Coronary artery (tissue), 2 donors: ENCODE data around the gene TMEFF2.

Experiments
- DNase-seq: peaks from one replicate; pipeline ENCODE4 v3.0.0-alpha.2; 2017; ENCODE audit warnings: low spot score
- H3K27ac ChIP-seq, 2 donors: fragments of 200-600 bp; sonication (generic); one replicate each; pipeline ENCODE4 v1.5.1; 2016 to 2019
- H3K4me3 ChIP-seq: fragments of 200-600 bp; sonication (generic); 2 replicates; pipeline ENCODE4 v1.5.1; 2016; ENCODE audit warnings: mild to moderate bottlenecking, moderate library complexity
- TF ChIP-seq, protein P1 (sequence below): fragments of 200-600 bp; sonication (generic); IDR thresholded peaks from one replicate; pipeline ENCODE4 v1.5.1; 2019; ENCODE audit warnings: antibody characterized with exemption

TMEFF2 gene

DNA sequence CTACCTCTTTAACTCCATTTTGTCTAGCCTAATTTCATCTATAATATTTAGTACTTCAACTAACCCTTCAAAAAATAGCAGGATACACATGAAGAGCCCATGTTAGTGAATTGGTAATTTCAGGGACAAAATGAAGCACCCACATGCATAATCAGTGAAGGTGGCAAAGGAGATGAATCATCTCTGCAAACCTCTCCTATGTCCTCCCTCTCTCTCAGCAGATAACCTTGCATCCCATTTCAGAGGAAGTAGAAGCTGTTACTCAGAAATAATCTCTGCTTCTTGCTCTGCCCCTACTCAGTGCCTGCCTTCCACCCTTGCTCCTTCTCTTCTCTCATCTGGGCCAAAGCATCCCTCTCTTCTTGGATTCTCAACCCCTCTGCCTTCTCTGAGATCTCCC lies 287.6 kb downstream of the TMEFF2 start:
- H3K27ac ChIP-seq, result no peak overlapping the region
- TF ChIP-seq, protein P1, sequence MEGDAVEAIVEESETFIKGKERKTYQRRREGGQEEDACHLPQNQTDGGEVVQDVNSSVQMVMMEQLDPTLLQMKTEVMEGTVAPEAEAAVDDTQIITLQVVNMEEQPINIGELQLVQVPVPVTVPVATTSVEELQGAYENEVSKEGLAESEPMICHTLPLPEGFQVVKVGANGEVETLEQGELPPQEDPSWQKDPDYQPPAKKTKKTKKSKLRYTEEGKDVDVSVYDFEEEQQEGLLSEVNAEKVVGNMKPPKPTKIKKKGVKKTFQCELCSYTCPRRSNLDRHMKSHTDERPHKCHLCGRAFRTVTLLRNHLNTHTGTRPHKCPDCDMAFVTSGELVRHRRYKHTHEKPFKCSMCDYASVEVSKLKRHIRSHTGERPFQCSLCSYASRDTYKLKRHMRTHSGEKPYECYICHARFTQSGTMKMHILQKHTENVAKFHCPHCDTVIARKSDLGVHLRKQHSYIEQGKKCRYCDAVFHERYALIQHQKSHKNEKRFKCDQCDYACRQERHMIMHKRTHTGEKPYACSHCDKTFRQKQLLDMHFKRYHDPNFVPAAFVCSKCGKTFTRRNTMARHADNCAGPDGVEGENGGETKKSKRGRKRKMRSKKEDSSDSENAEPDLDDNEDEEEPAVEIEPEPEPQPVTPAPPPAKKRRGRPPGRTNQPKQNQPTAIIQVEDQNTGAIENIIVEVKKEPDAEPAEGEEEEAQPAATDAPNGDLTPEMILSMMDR, result no peak
- DNase-seq, result no peak
- no peak overlapping the region for H3K4me3 ChIP-seq

DNA sequence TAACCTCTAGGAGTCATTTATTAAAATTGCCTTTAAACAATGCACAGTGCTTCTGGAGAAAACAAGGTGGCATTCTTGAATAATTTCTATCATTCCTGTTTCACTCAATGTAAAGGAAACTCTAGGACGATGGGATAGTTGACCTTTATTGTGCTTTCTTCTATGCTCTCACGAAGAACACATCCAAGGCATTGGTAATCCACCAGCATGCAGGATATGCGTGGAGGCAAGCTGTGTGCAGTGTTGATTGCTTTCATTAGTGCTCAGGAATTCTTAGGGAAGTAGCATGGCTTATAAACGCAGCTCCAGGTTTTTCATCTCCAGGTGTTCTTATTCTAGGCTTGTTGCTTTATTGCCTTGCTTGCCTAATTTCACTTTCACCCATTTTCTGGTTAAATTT lies 289.4 kb downstream of the TMEFF2 start:
- no peak overlapping the region for H3K4me3 ChIP-seq
- no peak overlapping the region for H3K27ac ChIP-seq
- DNase-seq, result no peak
- TF ChIP-seq, protein P1, result no peak

DNA sequence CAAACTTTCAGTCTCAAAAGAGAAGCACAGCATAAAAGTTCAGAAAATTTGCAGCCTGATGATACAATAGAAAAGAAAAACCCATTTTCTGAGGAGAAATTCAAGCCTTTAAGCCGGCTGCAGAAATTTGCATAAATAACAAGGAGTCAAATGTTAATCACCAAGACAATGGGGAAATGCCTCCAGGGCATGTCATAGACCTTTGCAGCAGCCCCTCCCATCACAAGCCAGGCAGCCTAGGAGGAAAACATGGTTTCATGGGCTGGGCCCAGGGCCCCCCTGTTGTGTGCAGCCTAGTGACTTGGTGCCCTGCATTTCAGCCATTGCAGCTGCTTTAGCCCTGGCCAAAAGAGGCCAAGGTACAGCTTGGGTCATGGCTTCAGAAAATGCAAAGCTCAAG lies 293.7 kb downstream of the TMEFF2 start:
- Histone ChIP-seq H3K4me3 (no peak overlapping the region), H3K27ac (no peak overlapping the region)
- TF ChIP-seq, protein P1, result no peak
- no peak for DNase-seq

DNA sequence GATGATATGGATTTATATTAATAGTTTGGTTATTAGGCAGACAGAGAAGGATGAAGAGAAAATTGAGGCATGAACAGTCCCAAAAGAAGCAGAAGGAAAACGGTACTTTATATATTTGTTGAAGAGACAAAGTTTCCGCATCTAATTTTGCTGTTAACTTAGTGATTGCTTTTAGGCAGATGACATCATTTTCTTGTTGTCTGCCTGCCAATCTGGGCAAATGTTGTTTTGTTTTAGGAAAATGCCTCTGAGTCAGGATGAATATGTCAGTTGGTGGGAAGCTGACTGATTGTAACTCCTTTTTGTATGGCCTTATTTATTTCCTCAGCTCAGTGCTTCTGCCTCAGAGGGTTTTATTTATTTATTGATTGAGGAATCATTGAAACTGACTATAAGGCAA lies 295.3 kb downstream of the TMEFF2 start:
- no peak for DNase-seq
- TF ChIP-seq, protein P1, result no peak
- Histone ChIP-seq H3K4me3 (no peak overlapping the region), H3K27ac (no peak overlapping the region)
